ENCODE data around the gene EXOC2. TPM values are rescaled to one million over a fixed set of nuclear protein-coding genes. Genes with fewer than 3 reads are reported as not detected.

EXOC2 gene
- total and polyA plus RNA-seq, 2 of the 13 experiments (the other 11 are each of a cell fraction or from before 2014, with no cell fraction given) = 12.6 to 22.9 TPM

DNA sequence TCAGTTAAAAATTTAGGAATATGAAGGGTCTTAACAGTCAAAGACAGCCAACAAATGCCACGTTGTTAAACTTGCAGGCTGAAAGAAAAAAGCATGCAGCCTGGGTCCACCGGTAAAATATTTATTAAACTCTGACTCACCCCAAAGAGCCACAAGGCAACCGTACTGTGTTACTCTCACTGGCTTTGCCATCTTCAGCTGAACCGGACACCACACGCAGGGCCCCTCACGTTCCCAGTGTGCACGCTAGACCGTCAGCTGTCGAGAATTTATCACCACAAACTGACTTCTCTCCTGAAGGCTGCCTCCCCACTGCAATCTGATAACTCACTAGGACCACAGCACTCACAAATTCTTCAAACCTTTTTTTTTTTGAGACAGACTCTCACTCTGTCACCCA is 66.7 kb downstream of the EXOC2 start:
- WGBS (ENCODE audit: low lambda C conversion rate) = 92% methylated on average over 9 of the region's 9 CpGs
- no peak for DNase-seq (ENCODE audit: low spot score)
- Histone ChIP-seq H4K20me1 (ENCODE audit: insufficient read depth, low read length) (0 out of 2 replicates have a peak, but pooled peaks cover 4% of the 10 kb centered on the region), H3K4me3 (replicated peaks in 1 of 3; ENCODE audit: insufficient read depth in 1 of 3, low read depth in 2 of 3, low read length in 3 of 3) (no peak overlapping the region), H3K27ac (ENCODE audit: extremely low read length, insufficient read depth, low read length) (no peak overlapping the region), H3K9ac (ENCODE audit: insufficient read depth, low read depth, low read length) (no peak overlapping the region), H3K79me2 (ENCODE audit: insufficient read depth, low read length) (no peaks in the 10 kb centered on the region), H3K4me2 (ENCODE audit: low read depth, low read length) (no peak overlapping the region), H3K27me3 (ENCODE audit: control insufficient read depth in 1 of 2, insufficient read depth in 2 of 2, low read length in 2 of 2) (no peaks in the 10 kb centered on the region), H3K9me3 (ENCODE audit: low read length) (no peaks in the 10 kb centered on the region), H2AFZ (ENCODE audit: low read length) (no peak overlapping the region), H3K36me3 (replicated peaks in 1 of 2; ENCODE audit: control insufficient read depth in 1 of 2, insufficient read depth in 2 of 2, low read length in 2 of 2) (peaks cover 2 to 8% of the 10 kb centered on the region in 2 experiments; a peak in 3 of 5 replicates), H3K4me1 (ENCODE audit: insufficient read depth, low read length) (no peaks in the 10 kb centered on the region)
- no peak for FAIRE-seq
- ATAC-seq = no peak
- ChIA-PET POLR2A (no interaction called here), CTCF (ENCODE audit: low intra/inter-chr PET ratio, low total read pairs) (no interaction called here)
- in situ Hi-C loops (cut with HindIII; ENCODE audit: extremely low pct_ligation_motif_present, low pct_unique_long_range_greater_than_20kb) = no loop called here
- intact Hi-C loops (cut with micrococcal nuclease; ENCODE audit: unreplicated experiment) = no loop called here
- TF ChIP-seq ZNF446 (CRISPR knock-in tag; IDR thresholded peaks at IDR 0.05) (no peak), POLR2G (IDR thresholded peaks at IDR 0.05; ENCODE audit: low read depth, low read length) (no peak), FOSL1 (CRISPR knock-in tag; IDR thresholded peaks at IDR 0.05; ENCODE audit: borderline replicate concordance) (no peak), ZFAT (CRISPR knock-in tag; conservative IDR thresholded peaks at IDR 0.05) (no peak), RELA (CRISPR knock-in tag; IDR thresholded peaks at IDR 0.05) (no peak), ZNF367 (CRISPR knock-in tag; IDR thresholded peaks at IDR 0.05; ENCODE audit: borderline replicate concordance) (no peak), ZNF672 (CRISPR knock-in tag; IDR thresholded peaks at IDR 0.05) (no peak), ZBTB3 (CRISPR knock-in tag; IDR thresholded peaks at IDR 0.05; ENCODE audit: borderline replicate concordance, low read depth) (no peak), NONO (IDR thresholded peaks at IDR 0.05) (no peak), NONO (CRISPR knock-in tag; conservative IDR thresholded peaks at IDR 0.05) (no peak), RNF2 (conservative IDR thresholded peaks at IDR 0.05; ENCODE audit: low read depth) (no peak), ZNF468 (CRISPR knock-in tag; IDR thresholded peaks at IDR 0.05) (no peak), KDM4B (CRISPR knock-in tag; IDR thresholded peaks at IDR 0.05) (no peak), RAD51 (IDR thresholded peaks at IDR 0.05; ENCODE audit: borderline replicate concordance) (no peak)
- TF ChIP-seq, protein P1, sequence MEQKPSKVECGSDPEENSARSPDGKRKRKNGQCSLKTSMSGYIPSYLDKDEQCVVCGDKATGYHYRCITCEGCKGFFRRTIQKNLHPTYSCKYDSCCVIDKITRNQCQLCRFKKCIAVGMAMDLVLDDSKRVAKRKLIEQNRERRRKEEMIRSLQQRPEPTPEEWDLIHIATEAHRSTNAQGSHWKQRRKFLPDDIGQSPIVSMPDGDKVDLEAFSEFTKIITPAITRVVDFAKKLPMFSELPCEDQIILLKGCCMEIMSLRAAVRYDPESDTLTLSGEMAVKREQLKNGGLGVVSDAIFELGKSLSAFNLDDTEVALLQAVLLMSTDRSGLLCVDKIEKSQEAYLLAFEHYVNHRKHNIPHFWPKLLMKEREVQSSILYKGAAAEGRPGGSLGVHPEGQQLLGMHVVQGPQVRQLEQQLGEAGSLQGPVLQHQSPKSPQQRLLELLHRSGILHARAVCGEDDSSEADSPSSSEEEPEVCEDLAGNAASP (CRISPR knock-in tag; IDR thresholded peaks at IDR 0.05; ENCODE audit: borderline replicate concordance) = no peak
- TF ChIP-seq, protein P2, sequence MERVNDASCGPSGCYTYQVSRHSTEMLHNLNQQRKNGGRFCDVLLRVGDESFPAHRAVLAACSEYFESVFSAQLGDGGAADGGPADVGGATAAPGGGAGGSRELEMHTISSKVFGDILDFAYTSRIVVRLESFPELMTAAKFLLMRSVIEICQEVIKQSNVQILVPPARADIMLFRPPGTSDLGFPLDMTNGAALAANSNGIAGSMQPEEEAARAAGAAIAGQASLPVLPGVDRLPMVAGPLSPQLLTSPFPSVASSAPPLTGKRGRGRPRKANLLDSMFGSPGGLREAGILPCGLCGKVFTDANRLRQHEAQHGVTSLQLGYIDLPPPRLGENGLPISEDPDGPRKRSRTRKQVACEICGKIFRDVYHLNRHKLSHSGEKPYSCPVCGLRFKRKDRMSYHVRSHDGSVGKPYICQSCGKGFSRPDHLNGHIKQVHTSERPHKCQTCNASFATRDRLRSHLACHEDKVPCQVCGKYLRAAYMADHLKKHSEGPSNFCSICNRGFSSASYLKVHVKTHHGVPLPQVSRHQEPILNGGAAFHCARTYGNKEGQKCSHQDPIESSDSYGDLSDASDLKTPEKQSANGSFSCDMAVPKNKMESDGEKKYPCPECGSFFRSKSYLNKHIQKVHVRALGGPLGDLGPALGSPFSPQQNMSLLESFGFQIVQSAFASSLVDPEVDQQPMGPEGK (CRISPR knock-in tag; IDR thresholded peaks at IDR 0.05) = no peak
- TF ChIP-seq, protein P3, sequence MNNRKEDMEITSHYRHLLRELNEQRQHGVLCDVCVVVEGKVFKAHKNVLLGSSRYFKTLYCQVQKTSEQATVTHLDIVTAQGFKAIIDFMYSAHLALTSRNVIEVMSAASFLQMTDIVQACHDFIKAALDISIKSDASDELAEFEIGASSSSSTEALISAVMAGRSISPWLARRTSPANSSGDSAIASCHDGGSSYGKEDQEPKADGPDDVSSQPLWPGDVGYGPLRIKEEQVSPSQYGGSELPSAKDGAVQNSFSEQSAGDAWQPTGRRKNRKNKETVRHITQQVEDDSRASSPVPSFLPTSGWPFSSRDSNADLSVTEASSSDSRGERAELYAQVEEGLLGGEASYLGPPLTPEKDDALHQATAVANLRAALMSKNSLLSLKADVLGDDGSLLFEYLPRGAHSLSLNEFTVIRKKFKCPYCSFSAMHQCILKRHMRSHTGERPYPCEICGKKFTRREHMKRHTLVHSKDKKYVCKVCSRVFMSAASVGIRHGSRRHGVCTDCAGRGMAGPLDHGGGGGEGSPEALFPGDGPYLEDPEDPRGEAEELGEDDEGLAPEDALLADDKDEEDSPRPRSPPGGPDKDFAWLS (CRISPR knock-in tag; IDR thresholded peaks at IDR 0.05; ENCODE audit: borderline replicate concordance) = no peak
- no TSS peak for BruUV-seq (replicated peaks)

Data from HepG2 (cell line).